Muscle of leg (tissue), 11 donors: ENCODE data around the gene WNT6. TPM values are rescaled to one million over a fixed set of nuclear protein-coding genes. Genes with fewer than 3 reads are reported as not detected.

Source experiments
- DNase-seq: peaks from one replicate; pipeline ENCODE4 v3.0.0; 2013
- H3K27ac ChIP-seq: one replicate; pipeline ENCODE4 v1.5.1; 2013; ENCODE audit warnings: mild to moderate bottlenecking, low read length, control low read depth
- H3K27me3 ChIP-seq: one replicate; pipeline ENCODE4 v1.6.1; 2013; ENCODE audit warnings: low read length; ENCODE audit not compliant: control insufficient read depth, insufficient read depth
- H3K36me3 ChIP-seq: one replicate; pipeline ENCODE4 v1.6.1; 2013; ENCODE audit warnings: low read length; ENCODE audit not compliant: control insufficient read depth, insufficient read depth
- H3K4me1 ChIP-seq: one replicate; pipeline ENCODE4 v1.6.1; 2013; ENCODE audit warnings: low read length; ENCODE audit not compliant: control insufficient read depth, insufficient read depth
- H3K4me3 ChIP-seq: one replicate; pipeline ENCODE4 v1.5.1; 2013; ENCODE audit warnings: low read length, control low read depth
- H3K9me3 ChIP-seq: replicated peaks from 2 replicates; pipeline ENCODE4 v1.6.1; 2013; ENCODE audit warnings: low read depth, low read length; ENCODE audit not compliant: control insufficient read depth
- WGBS: methylation state at CpG from one replicate; pipeline ENCODE4 v1.1.5; 2013; ENCODE audit warnings: missing lambda C conversion rate; ENCODE audit not compliant: insufficient coverage; 5-methylcytosine and 5-hydroxymethylcytosine counted together
- polyA plus RNA-seq, 8 donors: library from polyadenylated mRNA; unstranded; fragments of 120-200 nt; gene quantifications; one replicate each; pipeline versions ENCODE4 v1.2.1 to v1.2.3, GENCODE V29; 2013; ENCODE audit warnings: inconsistent platforms in 1 of 8, low replicate concordance in 1 of 8; ENCODE audit not compliant: insufficient read length in 8 of 8, insufficient read depth in 1 of 8
- total RNA-seq: library from RNA; stranded (reverse); fragments of 120-200 nt; gene quantifications from one replicate; pipeline ENCODE4 v1.2.4, GENCODE V29; 2013

WNT6 gene
- total and polyA plus RNA-seq, 9 donors: 0.09 to 2.8 (median 0.12) TPM; not detected in 2

DNA sequence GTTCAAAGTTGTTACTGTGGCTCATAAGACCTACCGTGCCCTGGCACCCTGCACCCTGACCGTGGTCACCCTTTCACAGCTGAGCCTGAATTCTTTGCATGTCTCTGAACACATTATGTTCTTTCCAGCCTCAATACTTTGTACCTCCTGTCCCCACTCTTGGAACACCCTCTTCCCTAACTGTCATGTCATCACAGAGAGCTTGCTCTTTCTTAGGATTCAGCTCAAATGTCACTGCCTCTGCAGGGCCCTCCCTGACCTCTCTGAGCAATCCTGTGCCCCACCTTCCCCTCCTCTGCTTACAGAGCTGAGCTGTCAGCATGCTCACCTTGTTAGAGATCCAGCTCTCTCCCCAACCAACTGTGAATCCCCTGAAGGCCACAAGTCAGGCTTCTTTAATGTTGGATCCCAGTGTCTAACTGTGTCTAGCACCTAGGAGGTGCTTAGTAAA is 43.0 kb upstream of the WNT6 start:
- no peak overlapping the region for H3K4me3 ChIP-seq
- H3K27ac ChIP-seq: no peak overlapping the region
- no peaks in the 10 kb centered on the region for H3K4me1 ChIP-seq
- no peak for DNase-seq
- H3K36me3 ChIP-seq: peaks cover 62% of the 10 kb centered on the region
- 90% methylated on average over 2 of the region's 2 CpGs for WGBS
- H3K27me3 ChIP-seq: no peaks in the 10 kb centered on the region
- no peaks in the 10 kb centered on the region for H3K9me3 ChIP-seq

DNA sequence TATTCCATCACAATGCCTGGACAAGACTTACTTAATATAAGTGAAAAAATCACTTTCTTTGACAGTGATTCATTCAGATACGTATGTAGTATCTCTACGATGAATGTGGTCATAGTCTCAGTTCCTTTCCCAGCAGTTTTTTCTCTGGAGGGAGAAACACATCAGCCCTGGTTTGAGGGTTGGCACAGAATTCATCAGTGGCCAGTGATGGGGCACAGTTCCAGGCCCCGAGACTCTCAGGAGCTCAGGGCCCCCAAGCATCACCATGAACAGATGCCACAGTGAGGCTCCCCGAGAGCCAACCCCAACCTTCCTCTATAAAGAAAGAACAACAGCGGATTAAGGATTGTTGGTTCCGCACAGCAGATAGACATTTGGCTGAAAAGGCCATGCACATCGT is 40.5 kb upstream of the WNT6 start:
- no peak overlapping the region for H3K4me3 ChIP-seq
- H3K9me3 ChIP-seq: no peaks in the 10 kb centered on the region
- H3K4me1 ChIP-seq: peaks cover 3% of the 10 kb centered on the region
- H3K27me3 ChIP-seq: no peaks in the 10 kb centered on the region
- H3K36me3 ChIP-seq: peaks cover 51% of the 10 kb centered on the region
- H3K27ac ChIP-seq: no peak overlapping the region
- 88% methylated on average over 7 of the region's 7 CpGs for WGBS
- no peak for DNase-seq

DNA sequence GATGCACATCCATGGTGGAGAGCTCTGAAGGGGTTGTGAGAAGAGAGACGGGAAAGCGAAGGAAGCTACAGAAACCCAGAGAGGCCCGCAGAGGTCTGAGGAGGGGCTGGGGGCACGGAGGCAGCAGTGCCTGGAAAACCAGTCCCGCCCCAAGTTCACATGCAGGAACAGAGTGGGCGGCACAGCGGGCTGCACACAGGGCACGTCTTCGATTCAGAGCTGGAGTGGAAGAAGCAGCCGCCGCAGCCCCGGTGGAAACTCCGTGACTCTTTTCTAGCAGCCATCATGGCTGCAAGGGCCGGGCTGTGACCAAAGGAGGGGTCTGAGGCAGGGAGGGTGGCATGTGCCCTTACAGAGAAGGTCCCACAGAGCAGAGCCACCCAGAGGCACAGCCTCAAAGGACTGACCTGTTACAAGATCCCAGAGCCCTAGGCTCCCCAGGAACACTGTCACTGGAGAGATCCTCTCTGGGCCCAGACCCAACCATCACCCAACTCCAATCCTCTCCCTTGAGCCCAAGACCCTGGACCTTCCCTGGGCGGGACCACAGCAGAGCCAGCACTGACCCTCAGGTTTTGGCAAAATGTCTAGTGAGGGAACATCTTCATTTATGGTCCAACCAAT is 38.7 kb upstream of the WNT6 start:
- WGBS: 95% methylated on average over 12 of the region's 15 CpGs
- no peaks in the 10 kb centered on the region for H3K27me3 ChIP-seq
- peaks cover 34% of the 10 kb centered on the region for H3K36me3 ChIP-seq
- H3K4me3 ChIP-seq: no peak overlapping the region
- no peak for DNase-seq
- no peaks in the 10 kb centered on the region for H3K9me3 ChIP-seq
- H3K27ac ChIP-seq: no peak overlapping the region
- peaks cover 3% of the 10 kb centered on the region for H3K4me1 ChIP-seq

- Histone ChIP-seq H3K36me3 (peaks cover 27% of the 10 kb centered on the region), H3K9me3 (no peaks in the 10 kb centered on the region), H3K27ac (no peak overlapping the region), H3K4me1 (peaks cover 3% of the 10 kb centered on the region), H3K4me3 (no peak overlapping the region), H3K27me3 (no peaks in the 10 kb centered on the region)
- no peak for DNase-seq
- 85% methylated on average over 4 of the region's 9 CpGs for WGBS
Observed at GRCh38 chr2:218821605-218822211, 37.9 kb upstream of the WNT6 start.

GRCh38 chr2:218822622-218823021 is 37.0 kb upstream of the WNT6 start:
- H3K27ac ChIP-seq: no peak overlapping the region
- DNase-seq: no peak

DNA sequence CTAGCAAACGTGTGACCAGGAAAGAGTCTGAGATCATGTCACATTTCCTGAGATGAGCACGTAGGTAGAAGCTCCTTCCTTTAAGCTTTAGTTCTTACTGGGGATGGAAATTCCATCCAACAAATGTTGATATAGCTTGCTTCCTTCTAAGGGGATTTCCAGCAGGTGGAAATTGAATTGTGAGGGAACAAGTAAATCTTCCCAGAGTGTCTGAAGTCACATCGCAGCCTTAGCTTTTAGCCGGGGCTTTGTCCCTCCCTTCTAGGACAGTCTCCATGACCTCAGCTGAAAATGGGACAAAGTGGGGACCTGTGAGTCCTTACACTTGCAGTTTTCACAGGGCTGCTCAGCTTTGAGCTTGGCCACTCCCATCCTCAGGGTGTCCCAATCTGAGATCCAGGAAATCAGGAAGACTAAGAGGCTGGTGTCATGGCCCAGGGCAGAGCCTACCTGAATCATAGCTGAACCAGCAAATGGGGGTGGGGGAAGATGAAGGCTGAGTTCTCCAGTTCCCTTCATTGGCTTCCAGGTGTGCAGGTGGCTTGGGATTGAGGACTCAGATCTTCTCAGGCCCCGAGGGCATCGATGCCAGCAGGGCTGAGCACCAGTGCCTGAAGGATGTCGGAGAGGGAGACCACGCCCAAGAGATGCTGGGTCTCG is 36.3 kb upstream of the WNT6 start:
- H3K9me3 ChIP-seq: no peaks in the 10 kb centered on the region
- WGBS: 90% methylated on average over 5 of the region's 9 CpGs
- no peak overlapping the region for H3K27ac ChIP-seq
- DNase-seq: no peak
- H3K36me3 ChIP-seq: peaks cover 22% of the 10 kb centered on the region
- peaks cover 6% of the 10 kb centered on the region for H3K4me1 ChIP-seq
- H3K27me3 ChIP-seq: no peaks in the 10 kb centered on the region
- no peak overlapping the region for H3K4me3 ChIP-seq

More at GRCh38 chr2:218822622-218823021, 37.0 kb upstream of the WNT6 start:
- WGBS: 64% methylated on average over 6 of the region's 7 CpGs
- Histone ChIP-seq H3K4me3 (no peak overlapping the region), H3K9me3 (no peaks in the 10 kb centered on the region), H3K4me1 (peaks cover 3% of the 10 kb centered on the region), H3K27me3 (no peaks in the 10 kb centered on the region), H3K36me3 (peaks cover 26% of the 10 kb centered on the region)

DNA sequence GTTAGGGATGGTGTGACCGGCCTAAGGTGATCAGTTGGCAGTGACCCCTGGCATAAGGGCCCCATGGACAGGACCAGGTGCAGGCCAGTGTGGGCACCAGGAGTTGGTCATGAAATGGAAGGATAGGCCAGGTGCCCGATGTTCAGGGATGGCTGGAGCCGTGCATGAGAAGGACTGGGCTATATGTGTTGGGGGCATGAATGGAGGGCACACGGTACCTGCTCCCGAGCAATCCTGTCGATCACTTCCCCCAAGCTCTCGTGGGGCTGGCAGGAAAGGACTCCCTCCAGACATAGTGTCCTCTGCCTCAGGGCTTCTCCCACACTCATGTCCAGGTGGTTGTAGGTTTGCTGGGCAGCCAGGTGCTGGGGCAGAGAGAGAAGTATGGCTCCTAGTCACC is 35.6 kb upstream of the WNT6 start:
- H3K4me1 ChIP-seq: peaks cover 9% of the 10 kb centered on the region
- H3K4me3 ChIP-seq: no peak overlapping the region
- DNase-seq: no peak
- H3K27me3 ChIP-seq: no peaks in the 10 kb centered on the region
- H3K27ac ChIP-seq: no peak overlapping the region
- peaks cover 20% of the 10 kb centered on the region for H3K36me3 ChIP-seq
- 82% methylated on average over 3 of the region's 7 CpGs for WGBS
- no peaks in the 10 kb centered on the region for H3K9me3 ChIP-seq

- 87% methylated on average over 9 of the region's 10 CpGs for WGBS
- Histone ChIP-seq H3K36me3 (peaks cover 15% of the 10 kb centered on the region), H3K9me3 (no peaks in the 10 kb centered on the region), H3K27ac (no peak overlapping the region), H3K4me1 (peaks cover 31% of the 10 kb centered on the region), H3K4me3 (no peak overlapping the region), H3K27me3 (no peaks in the 10 kb centered on the region)
- DNase-seq: no peak
Observed at GRCh38 chr2:218826791-218827190, 32.8 kb upstream of the WNT6 start.

DNA sequence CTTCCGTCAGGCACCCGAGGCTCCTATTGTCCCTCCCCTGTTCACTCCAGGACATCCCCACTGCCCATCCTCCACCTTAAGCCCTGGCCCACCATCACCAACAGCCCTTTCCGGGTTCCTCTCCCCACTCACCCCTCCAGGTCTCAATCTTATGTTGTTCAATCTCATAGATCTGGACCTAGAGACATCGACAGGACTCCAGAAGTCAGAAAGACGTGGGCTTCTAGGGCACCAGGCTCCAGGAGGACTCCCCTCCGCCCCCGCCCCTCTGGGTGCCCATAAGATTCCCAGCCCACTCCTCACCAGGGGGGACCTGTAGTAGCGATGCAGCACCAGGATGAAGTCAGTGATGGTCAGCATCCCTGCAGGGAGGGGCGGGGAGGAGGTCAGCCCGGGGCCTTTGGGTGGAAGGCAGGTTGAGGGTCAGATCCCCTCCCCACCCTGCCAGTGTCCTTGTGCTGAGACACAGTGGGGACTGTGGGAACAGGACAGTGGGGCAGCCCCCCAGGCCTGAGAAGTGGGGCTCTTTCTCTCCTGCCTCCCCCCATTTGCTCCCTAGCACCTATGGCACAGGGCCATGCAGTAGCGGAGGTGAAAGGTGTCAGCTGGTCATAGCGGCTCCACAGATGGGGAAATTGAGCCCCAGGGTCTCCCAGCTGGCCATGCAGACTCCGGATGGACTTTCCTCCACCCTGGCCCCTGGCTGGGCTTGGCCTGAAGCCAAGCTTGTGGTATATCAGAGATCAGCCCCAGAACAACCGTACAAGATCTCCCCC is 31.7 kb upstream of the WNT6 start:
- H3K4me3 ChIP-seq: no peak overlapping the region

GRCh38 chr2:218828477-218828778 is 31.2 kb upstream of the WNT6 start:
- no peak for DNase-seq
- Histone ChIP-seq H3K27me3 (no peaks in the 10 kb centered on the region), H3K4me1 (peaks cover 44% of the 10 kb centered on the region), H3K9me3 (no peaks in the 10 kb centered on the region), H3K4me3 (no peak overlapping the region), H3K36me3 (peaks cover 10% of the 10 kb centered on the region), H3K27ac (no peak overlapping the region)
- WGBS: no CpG with 5 or more reads among the region's 4 CpGs

More for the DNA sequence above, 31.7 kb upstream of the WNT6 start:
- 47% methylated on average over 8 of the region's 14 CpGs for WGBS
- Histone ChIP-seq H3K27me3 (no peaks in the 10 kb centered on the region), H3K27ac (no peak overlapping the region), H3K9me3 (no peaks in the 10 kb centered on the region), H3K36me3 (peaks cover 12% of the 10 kb centered on the region), H3K4me1 (peaks cover 39% of the 10 kb centered on the region)
- no peak for DNase-seq
